CD4-positive, alpha-beta T cell treated with Interleukin-12 subunit alpha and Interleukin-12 subunit beta, for 1 hour (primary cell): ENCODE results near the gene OSBP2.
"Not testable (repeated sequence)": the region's sequence is repeated elsewhere in the genome, so short reads cannot be mapped to it uniquely, and the experiment has no call there.

Source experiments
- DNase-seq: peaks from one replicate; pipeline ENCODE4 v3.0.0-alpha.2; 2020

Gene OSBP2, protein sequence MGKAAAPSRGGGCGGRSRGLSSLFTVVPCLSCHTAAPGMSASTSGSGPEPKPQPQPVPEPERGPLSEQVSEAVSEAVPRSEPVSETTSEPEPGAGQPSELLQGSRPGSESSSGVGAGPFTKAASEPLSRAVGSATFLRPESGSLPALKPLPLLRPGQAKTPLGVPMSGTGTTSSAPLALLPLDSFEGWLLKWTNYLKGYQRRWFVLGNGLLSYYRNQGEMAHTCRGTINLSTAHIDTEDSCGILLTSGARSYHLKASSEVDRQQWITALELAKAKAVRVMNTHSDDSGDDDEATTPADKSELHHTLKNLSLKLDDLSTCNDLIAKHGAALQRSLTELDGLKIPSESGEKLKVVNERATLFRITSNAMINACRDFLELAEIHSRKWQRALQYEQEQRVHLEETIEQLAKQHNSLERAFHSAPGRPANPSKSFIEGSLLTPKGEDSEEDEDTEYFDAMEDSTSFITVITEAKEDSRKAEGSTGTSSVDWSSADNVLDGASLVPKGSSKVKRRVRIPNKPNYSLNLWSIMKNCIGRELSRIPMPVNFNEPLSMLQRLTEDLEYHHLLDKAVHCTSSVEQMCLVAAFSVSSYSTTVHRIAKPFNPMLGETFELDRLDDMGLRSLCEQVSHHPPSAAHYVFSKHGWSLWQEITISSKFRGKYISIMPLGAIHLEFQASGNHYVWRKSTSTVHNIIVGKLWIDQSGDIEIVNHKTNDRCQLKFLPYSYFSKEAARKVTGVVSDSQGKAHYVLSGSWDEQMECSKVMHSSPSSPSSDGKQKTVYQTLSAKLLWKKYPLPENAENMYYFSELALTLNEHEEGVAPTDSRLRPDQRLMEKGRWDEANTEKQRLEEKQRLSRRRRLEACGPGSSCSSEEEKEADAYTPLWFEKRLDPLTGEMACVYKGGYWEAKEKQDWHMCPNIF

DNA sequence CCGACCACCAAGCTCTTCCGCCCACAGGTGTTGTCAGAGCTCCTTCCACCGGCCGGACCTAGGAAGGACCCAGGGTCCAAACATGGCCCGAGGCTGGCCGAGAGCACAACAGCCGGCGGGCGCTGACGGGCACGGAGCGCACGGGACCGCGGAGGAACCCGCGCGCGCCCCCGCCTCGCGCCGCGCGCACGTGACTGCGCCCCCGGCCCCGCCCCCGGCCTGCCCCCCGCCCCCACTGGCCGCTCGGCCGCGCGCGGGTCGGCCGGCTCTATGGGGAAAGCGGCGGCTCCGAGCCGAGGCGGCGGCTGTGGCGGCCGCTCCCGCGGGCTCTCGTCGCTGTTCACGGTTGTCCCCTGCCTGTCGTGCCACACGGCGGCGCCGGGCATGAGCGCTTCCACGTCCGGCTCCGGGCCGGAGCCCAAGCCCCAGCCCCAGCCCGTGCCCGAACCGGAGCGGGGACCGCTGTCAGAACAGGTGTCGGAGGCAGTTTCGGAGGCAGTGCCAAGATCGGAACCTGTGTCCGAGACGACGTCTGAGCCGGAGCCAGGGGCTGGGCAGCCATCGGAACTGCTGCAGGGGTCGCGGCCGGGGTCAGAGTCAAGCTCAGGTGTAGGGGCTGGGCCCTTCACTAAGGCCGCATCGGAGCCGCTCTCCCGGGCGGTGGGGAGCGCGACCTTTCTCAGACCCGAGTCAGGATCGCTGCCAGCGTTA, at the start of gene OSBP2:
Gene OSBP2, plus strand, starts transcription at position 235 of the 711 bp plus-strand sequence. Its CDS starts 36 bp downstream, at position 271.
- peak; percentile 34 for DNase-seq

DNA sequence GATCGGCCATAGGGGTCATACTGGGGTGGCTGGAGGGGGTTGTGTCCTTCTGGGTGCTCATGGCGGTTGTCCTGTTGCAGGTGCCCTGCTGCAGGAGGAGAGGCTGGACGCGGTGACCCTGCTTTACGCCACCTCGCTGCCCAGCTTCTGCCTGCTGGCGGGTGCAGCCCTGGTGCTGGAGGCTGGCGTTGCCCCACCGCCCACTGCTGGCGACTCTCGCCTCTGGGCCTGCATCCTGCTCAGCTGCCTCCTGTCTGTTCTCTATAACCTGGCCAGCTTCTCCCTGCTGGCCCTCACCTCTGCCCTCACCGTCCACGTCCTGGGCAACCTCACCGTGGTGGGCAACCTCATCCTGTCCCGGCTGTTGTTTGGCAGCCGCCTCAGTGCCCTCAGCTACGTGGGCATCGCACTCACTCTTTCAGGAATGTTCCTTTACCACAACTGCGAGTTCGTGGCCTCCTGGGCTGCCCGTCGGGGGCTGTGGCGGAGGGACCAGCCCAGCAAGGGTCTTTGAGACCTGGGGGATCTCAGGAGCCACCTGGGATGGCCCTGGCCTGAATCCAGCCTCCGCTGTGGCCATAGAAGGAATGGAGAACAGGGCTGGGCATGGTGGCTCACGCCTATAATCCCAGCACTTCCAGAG, 48.0 kb upstream of the OSBP2 start:
- DNase-seq: no peak

DNA sequence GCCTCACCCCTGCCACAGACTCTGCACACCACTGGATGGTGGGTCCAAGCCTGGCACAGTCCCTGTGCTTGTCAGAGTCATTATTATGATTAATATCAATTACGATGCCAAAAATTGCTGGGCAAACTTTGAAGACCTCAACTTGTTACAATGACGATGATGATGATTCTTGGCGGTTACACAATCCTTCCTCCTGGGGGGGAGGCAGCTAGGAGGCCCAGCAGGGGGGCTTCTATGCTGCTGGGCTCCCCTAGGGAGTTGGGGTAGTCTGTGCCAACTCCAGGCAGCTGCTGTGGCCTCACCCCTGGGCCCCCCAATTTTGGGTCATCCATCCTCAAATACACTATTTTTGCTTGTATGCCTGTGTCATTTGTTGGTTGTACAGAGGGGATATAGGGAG, 47.1 kb upstream of the OSBP2 start:
- DNase-seq: no peak

DNA sequence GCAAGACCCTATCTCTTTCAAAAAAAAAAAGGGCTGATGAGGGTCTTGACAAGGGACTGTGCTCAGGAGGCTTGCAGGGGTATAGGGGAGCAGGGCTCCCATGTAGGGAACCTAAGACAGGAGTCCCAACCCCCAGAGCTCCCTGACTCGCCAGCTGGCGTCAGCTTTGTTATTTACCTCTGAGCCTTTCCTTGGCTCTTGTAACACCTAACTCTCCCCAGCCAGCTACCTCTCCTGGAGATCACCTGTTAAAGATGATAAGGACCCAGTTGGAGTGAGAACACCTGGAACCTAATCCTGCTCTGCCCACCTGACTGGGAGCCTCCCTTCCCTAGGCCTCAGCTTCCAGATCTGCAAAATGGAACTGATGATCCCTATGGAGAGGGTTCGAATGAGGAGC, 45.8 kb upstream of the OSBP2 start:
- no peak for DNase-seq

DNA sequence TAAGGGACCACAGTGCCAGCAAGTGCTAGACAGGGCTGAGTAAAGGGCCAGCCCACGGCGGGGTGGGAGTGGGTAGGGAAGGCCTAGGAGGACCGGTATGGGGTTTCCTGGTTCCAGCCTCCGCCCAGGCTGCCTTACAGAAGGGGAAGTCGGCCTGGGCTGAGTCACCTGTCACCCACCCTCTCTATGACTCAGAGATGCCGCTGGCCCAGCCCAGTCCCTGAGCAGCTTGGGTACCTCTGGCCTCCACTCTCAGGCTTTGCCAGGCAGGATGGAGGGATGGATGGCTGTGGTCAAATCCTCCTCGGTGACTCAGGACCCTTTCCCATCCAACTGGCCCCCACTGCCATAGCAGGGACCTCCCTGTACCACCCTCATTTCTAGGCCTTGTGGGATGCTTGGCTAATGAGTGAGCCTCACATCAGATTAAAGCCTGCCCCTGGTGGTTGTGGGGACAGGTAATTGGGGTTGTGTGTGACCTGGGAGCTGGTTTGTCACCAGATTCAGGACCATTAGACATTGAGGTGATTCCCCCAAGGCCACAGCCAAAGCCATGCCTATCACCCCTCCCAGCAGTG, 45.2 kb upstream of the OSBP2 start:
- DNase-seq: peak; percentile 56

DNA sequence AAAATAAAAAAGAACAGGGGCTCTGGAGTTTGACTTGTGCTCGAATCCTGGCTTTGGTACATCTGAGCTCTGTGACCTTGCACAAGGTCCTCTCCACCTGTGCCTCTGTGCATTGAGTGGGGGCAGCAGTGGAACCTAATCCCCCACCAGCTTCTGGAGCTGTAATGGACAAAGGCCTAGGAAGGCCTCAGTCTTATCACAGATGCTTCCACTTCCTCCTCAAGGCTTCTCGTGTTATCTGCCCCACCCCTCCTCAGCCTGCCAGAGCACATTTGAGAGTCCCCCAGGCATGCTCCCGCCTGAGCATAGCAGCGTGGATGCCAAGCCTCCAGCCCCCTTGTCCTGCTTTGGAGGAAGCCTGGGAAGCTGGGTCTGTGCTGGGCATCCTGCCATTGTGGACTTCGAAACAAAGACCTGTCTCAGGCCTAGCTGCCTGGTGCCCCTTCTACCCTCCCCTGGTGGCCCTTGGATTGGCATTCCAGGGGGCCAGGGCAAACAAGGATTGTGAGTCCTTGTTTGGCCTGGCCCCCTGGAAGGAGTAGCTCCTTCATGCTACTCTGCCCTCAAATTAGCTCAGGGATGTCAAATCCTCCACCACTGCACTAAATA, 44.1 kb upstream of the OSBP2 start:
- no peak for DNase-seq

DNA sequence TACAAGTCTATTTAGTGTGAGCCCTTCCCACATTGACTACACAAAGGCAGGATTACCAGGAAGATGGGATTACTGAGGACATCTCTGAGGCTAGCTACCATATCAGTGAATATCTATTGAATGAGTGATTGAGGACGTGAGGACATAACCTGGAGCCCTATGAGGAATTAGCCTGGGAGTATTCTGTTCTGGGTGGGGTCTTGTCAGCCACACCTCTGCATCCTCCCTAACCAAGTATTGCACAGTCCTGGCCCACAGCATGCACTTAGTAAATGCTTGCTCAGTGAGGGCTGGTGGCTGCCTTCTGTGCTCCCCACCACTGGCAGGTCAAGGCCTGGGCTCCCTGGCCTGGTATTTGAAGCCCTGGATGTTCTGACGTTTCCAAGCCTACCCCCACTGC, 41.8 kb upstream of the OSBP2 start:
- no peak for DNase-seq

DNA sequence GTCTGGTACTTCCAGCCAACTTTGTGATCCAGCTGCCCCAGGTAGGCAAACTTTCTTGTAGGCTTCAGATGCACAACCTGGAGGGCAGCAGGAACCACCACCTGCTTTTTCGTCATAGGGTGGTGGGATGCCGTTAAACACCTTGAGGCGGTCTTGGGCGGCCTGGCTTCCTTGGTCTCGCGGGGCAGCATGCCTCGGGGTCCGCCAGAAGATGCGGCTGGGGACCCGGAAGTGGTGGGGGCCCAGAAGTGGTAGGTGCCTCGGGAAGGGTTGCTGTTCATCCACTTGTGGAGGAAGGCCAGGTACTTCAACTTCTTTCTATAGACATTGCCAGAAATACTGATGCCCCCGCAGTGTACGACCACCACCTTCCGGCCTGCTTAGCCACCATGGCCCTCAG, 40.3 kb upstream of the OSBP2 start:
- no peak for DNase-seq

DNA sequence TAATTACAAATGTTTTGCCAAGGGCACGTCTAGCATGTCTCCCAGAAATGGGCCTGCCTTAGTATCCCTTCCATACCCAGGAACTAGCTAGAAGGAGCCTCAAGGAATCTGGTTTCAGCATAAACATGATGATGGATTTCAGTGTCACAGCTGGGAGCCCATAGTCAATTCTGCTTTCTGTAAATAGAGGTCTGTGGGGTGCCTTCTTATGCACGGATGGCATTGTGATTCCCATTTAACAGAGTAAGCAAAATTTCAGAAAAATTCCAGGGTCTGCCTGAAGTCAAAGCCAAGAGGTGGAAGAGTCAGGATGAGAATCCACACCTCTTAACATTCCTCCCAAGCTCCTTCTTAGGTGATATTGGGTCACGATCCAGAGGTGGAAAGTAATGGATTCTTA, 39.1 kb upstream of the OSBP2 start:
- no peak for DNase-seq

DNA sequence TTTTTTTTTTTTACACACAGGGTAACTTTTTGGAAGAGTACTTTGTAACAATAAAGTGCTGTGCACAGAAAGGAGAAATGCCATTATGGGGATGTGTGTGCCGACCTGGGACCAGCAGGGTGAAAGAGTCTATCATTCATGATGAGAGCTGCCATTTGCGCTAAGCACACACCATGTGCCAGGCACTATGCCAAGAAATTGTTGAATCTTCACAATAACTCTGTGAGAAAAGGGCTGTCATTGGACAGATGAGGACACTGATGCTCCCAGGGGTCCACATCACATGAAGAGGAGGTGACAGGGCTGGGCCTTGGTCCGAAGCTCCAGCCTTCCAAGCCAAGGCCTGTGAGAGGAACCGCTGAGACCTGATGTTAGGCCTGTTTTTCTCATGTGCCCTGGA, 32.6 kb upstream of the OSBP2 start:
- DNase-seq: no peak

DNA sequence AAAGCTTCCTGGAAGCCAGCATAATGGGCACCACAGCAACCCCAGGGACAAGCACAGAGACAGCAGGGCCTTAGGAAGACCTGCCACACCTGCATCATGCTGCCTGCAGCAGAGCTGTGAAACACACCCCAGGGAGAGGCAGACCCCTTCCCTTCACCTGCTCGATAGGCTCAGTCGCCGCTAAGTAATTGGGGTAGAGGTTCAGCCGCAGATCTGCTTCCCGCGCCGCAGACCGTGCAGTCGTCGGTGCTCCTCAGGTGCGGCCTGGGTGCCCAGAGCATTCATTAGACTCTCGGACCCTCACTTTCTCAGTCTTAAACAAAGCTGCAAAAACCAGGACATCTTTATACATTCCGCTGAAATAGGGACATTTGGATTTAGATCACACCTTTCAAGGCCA, 29.9 kb upstream of the OSBP2 start:
- DNase-seq: no peak

DNA sequence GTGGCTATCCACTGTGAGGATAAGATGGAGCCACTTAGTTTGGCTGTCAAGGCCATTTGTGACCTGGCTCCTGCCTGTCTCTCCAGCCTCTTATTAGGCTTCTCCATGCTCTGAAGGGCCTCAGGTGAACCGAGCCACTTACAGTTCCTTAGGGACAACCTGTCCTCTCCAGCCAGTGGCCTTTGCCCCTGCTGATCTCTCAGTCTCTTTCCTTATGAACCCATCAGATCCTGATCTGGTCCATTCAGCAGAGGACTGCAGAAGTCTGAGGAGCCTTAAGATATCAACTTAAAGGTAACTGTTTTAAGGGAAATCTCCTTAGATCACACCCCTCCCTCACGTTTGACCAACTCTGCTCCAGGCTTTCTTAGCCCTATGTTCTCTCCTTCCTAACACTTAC, 29.4 kb upstream of the OSBP2 start:
- DNase-seq: no peak

DNA sequence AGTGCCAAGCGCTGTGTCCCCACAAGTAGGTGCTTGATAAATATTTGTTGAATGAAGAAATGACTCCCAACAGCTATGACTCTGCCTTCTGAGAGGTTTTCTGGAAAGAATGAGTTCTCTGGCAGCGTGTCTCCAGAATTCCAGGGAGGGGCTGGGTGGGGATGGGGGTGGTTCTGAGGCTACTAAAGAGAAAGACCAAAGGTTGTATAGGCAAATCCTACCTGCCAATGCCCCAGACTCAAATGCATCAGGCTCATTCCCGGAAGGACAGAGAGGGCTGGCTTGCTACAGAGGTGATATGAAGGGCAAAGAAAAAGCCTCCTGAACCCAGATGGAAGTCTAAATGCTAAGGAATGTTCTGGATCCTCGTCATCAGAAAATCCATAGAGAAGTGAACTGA, 28.9 kb upstream of the OSBP2 start:
- DNase-seq: no peak

DNA sequence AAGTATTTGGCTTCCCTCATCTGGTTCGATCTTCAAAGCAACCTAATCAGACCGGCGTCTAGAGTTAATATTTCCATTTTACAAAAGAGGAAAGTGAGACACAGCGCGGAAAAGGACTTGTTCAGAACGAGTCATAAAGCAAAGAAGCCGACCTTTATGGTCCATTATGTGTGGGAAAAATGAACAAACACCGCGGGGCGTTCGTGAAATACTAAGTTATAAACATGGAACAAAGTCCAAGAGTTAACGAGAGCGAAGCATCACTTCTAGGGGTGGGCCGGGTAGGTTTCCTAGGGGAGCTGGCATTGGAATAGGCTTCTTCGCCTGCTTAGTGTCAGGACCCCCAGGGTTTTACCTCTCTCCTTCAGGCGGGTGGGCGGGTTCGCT, 27.6 kb upstream of the OSBP2 start:
- peak; percentile 13 for DNase-seq

DNA sequence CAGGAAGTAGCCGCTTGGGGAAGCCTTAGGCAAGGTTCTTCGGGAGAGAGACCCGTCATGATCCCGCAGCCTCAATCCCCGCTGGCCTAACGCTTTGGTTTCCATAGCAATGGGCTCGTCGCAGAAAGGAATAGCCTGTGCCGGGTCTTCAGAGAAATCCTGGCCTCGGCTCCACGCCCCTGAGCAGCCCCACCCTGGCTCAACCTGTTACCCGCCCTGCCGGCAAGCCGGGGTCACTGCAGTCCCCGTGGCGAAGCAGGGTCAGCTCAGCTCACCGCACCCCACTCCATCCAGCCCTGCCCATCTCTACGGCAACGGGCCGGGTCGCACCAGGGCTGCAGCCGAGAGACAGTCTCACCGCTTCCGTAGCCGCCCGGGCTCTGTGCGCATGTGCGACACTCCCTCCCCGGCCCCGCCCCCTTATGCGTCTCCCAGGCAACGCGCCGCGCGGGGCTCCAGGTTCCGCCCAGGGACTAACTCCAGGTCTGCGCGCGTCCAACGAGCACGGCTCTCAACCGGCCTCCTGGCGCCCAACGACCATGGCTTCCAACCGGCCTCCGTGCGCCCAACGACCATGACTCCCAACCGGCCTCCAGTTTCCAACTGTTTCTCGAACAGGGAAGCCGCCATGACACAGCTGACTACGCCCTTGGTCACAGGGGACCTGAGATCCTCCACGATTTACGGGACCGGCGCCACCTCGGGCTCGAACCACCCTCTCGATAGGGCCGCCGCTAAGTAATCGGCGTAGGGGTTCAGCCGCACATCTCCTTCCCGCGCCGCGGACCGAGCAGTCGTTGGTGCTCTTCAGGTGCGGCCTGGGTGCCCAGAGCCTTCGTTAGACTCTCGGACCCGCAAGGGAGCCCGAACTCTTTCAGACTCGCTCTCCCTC, 26.9 kb upstream of the OSBP2 start, which contains the start of gene DUSP18:
Gene DUSP18, minus strand, starts transcription at position 382 of the 892 bp plus-strand sequence. CDS start 3,872 bp downstream, outside the sequence.
- peak; percentile 95 for DNase-seq

DNA sequence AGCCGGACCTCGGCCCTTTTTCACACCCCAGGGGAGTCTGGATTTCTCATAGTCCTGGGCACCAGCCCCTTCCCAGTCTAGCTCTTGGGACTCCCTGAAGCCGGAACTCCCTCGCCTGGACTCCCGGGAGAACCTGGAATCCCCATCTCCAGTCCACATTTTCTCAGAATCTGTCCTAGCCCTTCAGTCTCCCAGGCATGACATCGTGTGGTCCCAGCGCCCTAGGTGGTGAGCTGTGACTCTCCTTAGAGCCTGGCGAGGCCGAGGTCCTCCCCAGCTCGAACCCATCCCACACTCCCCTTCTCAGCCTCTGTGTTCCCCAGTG, 26.3 kb upstream of the OSBP2 start:
- DNase-seq: no peak

DNA sequence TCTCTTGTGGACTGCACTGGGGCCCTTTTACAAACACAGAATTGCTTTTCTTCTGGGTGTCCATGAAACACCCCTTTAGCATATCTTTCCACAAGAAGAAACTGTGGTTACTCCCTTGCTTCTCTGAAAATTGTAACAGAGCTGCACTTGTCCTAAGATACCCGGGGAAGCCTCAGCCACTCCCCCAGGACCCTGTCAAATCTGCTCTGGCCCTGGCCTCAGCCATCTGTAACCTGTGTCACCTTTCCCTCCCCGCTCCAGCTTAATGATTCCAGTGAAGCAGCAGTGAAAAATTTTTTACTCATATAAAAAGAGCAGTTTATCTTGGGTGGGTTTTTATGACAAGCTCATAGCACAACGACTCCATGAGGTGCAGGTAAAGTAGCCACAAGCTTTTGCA, 23.6 kb upstream of the OSBP2 start:
- DNase-seq: no peak

DNA sequence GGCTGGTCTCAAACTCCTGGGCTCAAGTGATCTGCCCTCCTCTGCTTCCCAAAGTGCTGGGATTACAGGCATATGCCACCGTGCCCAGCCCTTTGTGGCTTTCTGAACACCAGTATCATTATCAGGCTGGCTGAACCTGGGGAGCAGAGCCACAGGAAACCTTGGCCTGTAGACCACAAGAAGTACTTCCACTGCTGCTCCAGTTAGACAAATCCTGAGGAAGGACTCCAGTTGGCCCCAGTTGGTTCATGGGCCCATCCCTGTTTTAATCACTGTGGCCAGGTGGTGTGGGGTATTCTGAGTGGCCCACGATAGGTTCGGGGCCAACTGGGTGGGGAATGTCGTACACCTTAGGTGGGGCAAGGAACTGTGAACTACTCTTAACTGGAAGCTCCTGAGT, 21.5 kb upstream of the OSBP2 start:
- no peak for DNase-seq

DNA sequence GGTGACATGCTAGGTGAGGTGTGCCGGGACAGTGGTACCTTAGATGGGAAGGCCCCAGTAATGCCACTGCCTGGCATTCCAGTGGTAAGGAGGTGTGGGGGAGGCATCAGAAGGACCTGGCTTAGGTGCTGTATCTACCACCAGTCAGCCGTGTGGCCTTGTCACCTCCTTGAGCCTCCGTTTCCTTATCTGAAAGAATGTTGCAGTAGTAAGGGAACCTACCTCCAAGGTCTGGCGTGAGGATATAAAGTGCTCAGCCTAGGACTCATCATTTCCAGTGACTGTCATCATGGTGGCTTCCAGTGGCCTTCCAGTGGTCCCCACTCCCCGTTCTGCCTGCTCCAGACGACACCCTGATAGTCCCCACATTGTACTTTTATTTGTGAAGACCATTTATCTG, 20.2 kb upstream of the OSBP2 start:
- no peak for DNase-seq

DNA sequence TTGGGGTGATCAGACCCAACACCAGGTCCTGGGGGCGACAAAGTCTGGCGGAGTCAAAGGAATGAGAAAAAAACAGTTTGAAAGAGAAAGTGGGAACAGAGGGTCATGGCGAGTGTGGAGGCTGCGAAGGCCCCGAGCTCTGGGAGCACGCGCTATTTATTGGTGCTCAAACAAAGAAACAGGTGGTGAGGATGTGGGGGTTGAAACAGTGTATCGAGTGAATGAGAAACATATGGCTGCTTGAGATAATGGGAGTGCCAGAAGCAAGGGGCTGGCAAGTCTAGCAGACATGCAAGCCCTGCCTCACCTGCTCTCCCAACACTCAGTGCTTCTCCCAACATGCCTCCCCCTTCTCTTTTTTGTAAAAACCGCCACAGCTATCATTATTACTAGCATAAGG, 19.2 kb upstream of the OSBP2 start:
- no peak for DNase-seq

DNA sequence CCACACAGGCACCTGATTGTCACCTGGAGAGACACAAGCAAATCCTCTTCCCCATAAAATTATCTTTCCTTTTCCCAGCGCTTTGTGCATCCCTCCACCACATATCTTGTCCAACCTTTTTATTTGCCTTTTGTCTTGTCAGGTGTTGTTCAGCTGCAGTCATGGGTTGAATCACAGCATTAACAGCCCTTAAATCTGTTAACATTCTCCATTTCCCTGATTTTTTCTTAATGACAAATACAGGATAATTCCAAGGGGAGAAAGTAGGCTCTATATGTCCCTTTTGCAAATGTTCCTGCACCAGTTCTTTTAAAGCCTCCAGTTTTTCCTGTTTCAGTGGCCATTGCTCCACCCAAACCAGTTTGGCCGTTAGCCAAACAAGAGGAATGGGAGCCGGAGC, 18.1 kb upstream of the OSBP2 start:
- not testable (repeated sequence) for DNase-seq
